NB4 (cell line): Measurements from ENCODE around the gene SLC19A1.

Experiments used
- DNase-seq: peaks from one replicate; pipeline ENCODE4 v3.0.0; 2010; ENCODE audit warnings: low read depth
- H3K4me3 ChIP-seq: one replicate; pipeline ENCODE4 v1.5.1; 2011; ENCODE audit warnings: mild to moderate bottlenecking, low read depth, low read length, moderate library complexity
- MYC ChIP-seq: IDR thresholded peaks from 2 replicates; pipeline ENCODE4 v1.6.1; 2011; ENCODE audit warnings: low read depth, low read length
- POLR2A ChIP-seq: IDR thresholded peaks from 2 replicates; pipeline ENCODE4 v1.6.1; 2011; ENCODE audit warnings: mild to moderate bottlenecking; ENCODE audit not compliant: insufficient read length; ENCODE audit errors: extremely low read depth
- TF ChIP-seq, protein P1 (sequence below): IDR thresholded peaks from 2 replicates; pipeline ENCODE4 v1.6.1; 2011; ENCODE audit warnings: low read depth, low read length
- TF ChIP-seq, protein P2 (sequence below): IDR thresholded peaks from one replicate; pipeline ENCODE4 v1.5.1; 2012; ENCODE audit warnings: low read depth, low read length

SLC19A1 gene

DNA sequence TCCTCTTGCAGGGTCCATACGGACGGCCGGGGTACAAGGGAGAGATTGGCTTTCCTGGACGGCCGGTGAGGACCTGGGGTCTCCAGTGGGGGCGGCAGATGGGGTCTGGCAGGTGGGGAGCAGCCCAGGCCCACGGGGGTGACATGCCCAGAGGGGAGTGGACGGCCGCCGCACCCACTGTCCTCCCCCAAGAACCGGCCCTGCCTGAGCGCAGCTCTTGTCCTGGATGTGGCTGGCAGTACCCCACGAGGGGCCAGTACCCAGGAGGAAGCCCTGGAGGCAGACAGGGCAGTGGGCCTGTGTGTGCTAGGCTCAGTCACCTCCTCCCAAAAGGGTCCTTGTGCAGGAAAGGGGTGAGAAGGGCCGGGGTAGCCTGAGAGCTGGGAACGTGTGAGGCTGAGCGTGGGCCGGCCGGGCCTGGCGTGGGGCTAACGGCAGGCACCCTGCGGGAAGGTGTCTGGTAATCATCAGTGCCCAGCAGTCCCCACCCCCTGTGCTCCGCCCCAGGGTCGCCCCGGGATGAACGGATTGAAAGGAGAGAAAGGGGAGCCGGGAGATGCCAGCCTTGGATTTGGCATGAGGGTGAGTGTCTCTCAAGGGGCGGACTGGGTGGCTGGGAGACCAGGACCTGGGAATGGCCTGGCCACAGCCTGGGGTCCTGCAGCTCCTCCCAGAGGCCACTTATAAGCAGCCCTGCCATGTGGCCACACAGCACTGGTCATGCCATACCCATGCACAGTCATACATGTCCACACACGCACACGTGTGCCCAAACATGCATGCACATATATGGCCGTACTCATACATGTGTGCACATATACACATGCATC is 47.2 kb downstream of the SLC19A1 start:
- TF ChIP-seq, protein P1, sequence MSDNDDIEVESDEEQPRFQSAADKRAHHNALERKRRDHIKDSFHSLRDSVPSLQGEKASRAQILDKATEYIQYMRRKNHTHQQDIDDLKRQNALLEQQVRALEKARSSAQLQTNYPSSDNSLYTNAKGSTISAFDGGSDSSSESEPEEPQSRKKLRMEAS, result no peak
- no peak for TF ChIP-seq POLR2A
- no peak for TF ChIP-seq MYC
- TF ChIP-seq, protein P2, sequence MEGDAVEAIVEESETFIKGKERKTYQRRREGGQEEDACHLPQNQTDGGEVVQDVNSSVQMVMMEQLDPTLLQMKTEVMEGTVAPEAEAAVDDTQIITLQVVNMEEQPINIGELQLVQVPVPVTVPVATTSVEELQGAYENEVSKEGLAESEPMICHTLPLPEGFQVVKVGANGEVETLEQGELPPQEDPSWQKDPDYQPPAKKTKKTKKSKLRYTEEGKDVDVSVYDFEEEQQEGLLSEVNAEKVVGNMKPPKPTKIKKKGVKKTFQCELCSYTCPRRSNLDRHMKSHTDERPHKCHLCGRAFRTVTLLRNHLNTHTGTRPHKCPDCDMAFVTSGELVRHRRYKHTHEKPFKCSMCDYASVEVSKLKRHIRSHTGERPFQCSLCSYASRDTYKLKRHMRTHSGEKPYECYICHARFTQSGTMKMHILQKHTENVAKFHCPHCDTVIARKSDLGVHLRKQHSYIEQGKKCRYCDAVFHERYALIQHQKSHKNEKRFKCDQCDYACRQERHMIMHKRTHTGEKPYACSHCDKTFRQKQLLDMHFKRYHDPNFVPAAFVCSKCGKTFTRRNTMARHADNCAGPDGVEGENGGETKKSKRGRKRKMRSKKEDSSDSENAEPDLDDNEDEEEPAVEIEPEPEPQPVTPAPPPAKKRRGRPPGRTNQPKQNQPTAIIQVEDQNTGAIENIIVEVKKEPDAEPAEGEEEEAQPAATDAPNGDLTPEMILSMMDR, result no peak
- H3K4me3 ChIP-seq, result no peak overlapping the region
- no peak for DNase-seq

DNA sequence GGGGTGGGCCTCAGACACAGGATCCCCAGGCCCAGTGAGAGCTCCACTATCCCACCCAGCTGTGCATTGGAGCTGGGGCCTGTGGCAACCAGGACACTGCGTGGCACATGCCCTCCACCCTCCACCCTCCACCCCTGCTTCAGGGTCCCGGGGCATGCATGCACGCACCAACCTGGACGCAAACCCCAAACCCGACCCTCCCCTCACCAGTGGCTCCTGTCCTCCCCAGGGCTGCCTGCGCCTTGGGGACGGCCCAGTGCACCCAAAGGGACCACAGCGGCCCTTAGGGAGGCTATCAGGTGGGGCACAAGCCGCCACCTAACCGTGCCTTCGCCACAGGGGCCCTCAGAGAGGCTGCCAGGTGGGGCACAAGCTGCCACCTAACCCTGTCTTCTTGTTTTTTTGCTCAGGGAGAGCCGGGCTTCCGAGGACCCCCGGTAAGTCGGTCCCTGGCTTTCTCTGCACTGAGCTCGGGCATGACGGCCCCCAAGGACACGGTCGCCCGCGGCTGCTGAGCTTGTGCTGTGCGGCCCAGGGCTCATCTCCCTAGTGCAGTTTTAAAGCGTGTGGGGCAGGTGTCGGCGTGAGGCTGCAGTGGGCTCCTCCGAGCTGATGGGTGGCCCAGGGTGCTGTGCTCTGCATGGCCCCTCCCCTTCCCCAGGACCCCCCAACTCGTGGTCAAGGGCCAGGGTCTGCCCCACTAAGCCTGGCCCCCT is 47.9 kb downstream of the SLC19A1 start:
- DNase-seq, result no peak
- H3K4me3 ChIP-seq, result no peak overlapping the region
- TF ChIP-seq, protein P1, result no peak
- TF ChIP-seq, protein P2, result no peak
- no peak for TF ChIP-seq POLR2A
- TF ChIP-seq MYC, result no peak

DNA sequence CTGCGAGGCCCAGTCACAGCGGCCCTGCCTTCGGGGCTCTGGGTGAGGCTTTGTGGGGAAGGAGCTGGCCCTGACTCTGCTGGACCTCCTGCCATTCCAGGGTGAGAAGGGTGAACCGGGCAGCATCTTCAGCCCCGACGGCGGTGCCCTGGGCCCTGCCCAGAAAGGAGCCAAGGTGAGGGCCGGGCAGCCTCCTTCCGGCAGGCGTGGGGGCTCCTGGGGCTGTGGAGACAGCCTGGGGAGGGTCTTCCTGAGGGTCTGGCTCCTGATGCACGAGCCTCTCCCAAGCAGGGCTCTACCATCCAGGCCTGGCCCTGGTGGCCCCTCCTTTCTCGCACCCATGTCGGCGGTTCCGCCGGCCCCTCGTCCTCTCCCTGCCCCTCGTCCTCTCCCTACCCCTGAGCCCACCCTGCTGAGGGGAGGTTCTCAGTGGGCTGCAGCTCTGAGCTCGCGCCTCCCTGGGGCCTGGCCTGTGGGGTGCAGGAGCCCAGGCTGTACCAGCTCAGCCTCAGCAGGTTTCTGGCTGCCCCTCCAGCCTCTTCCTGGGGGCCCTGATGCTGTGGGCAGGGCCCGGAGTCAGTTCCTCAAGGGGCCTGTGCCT is 48.7 kb downstream of the SLC19A1 start:
- no peak overlapping the region for H3K4me3 ChIP-seq
- no peak for DNase-seq
- TF ChIP-seq POLR2A (no peak), MYC (no peak)
- TF ChIP-seq, protein P2, result no peak
- TF ChIP-seq, protein P1, result no peak

DNA sequence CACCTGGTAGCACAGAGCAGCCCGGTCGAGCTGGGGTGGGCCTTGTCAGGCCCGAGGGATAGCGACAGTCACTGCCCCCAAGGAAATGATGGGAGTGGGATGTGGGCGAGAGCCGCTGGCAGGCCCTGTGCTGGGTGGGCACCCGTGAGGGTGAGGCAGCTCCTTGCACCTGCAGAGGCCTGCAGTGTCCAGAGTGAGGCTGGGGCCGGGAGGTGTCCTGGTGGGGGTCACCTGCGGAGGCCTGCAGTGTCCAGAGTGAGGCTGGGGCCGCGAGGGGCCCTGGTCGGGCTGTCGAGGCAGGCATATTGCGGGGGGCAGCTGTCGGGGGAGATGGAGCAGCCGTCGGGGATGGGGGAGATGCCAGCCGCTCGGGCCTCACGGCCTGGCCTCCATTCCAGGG is 49.5 kb downstream of the SLC19A1 start:
- DNase-seq, result no peak
- TF ChIP-seq, protein P2, result no peak
- TF ChIP-seq POLR2A (no peak), MYC (no peak)
- TF ChIP-seq, protein P1, result no peak
- no peak overlapping the region for H3K4me3 ChIP-seq

DNA sequence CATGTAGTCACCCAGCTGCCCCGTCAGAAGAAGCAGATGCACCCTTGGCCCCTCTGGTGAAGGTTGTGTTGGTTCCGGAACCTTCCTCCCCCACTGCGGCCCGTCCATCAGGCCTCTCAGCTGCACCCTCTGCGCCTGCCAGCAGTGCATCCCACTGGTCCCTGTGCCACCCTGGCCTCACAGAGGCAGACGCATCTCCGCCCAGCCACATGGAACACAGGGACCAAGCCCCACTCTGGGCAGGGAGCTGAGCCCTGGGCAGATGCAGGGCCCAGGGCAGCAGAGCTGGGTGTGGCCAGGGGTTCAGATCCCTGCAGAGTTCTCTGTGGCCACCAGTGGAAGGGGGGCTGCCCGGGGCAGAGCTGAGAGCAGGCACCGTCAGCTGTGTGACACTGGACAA is 50.6 kb downstream of the SLC19A1 start:
- DNase-seq, result no peak
- TF ChIP-seq POLR2A, result no peak
- TF ChIP-seq, protein P2, result no peak
- TF ChIP-seq MYC, result no peak
- TF ChIP-seq, protein P1, result no peak
- no peak overlapping the region for H3K4me3 ChIP-seq
